HepG2 (cell line): ENCODE data around the gene UCN2. TPM values are rescaled to one million over a fixed set of nuclear protein-coding genes. Genes with fewer than 3 reads are reported as not detected.

Source experiments
- ADNP ChIP-seq: sonication (generic); formaldehyde crosslinking; IDR thresholded peaks from 2 replicates; pipeline ENCODE4 v1.4.0; 2020; ENCODE audit warnings: missing genetic modification reagents
- FOXK1 ChIP-seq: sonication (generic); formaldehyde crosslinking; IDR thresholded peaks from 2 replicates; pipeline ENCODE4 v1.4.0; 2020; ENCODE audit warnings: low read depth, missing genetic modification reagents, borderline replicate concordance
- GATAD2A ChIP-seq: IDR thresholded peaks from 2 replicates; pipeline ENCODE4 v1.6.1; 2016
- GTF2F1 ChIP-seq: fragments of 150-350 bp; IDR thresholded peaks from 2 replicates; pipeline ENCODE4 v1.6.1; 2014; ENCODE audit warnings: low read length
- TOPORS ChIP-seq: sonication (generic); formaldehyde crosslinking; IDR thresholded peaks from 2 replicates; pipeline ENCODE4 v1.8.0; 2023; ENCODE audit warnings: mild to moderate bottlenecking, missing genetic modification reagents
- ZNF546 ChIP-seq: sonication (generic); formaldehyde crosslinking; conservative IDR thresholded peaks from 2 replicates; pipeline ENCODE4 v1.8.1; 2023; ENCODE audit warnings: mild to moderate bottlenecking, missing genetic modification reagents
- ZNF746 ChIP-seq: sonication (generic); formaldehyde crosslinking; IDR thresholded peaks from 2 replicates; pipeline ENCODE4 v1.8.0; 2022; ENCODE audit warnings: mild to moderate bottlenecking, missing genetic modification reagents
- ZNF776 ChIP-seq: sonication (generic); formaldehyde crosslinking; IDR thresholded peaks from 2 replicates; pipeline ENCODE4 v1.4.0; 2020; ENCODE audit warnings: mild to moderate bottlenecking, missing genetic modification reagents
- ZNF780A ChIP-seq: sonication (generic); formaldehyde crosslinking; IDR thresholded peaks from 2 replicates; pipeline ENCODE4 v1.8.0; 2022; ENCODE audit warnings: mild to moderate bottlenecking, missing genetic modification reagents, moderate library complexity
- ZNF781 ChIP-seq: sonication (generic); formaldehyde crosslinking; IDR thresholded peaks from 2 replicates; pipeline ENCODE4 v1.5.1; 2020; ENCODE audit warnings: borderline replicate concordance, mild to moderate bottlenecking, missing genetic modification reagents; ENCODE audit errors: not compliant biosample characterization
- polyA plus RNA-seq, 8 experiments: library from polyadenylated mRNA; depleted of rRNA in 3 of 8; stranded (reverse) in 7 of 8; unstranded in 1 of 8; fragments of >200 nt; fragmentation: Illumina TruSeq in 4 of 8; extraction: Trizol in 4 of 8; gene quantifications; 2 replicates each; pipeline versions ENCODE4 v1.2.1 to v1.2.3, GENCODE V29; 2011 to 2016; ENCODE audit warnings: low read depth in 4 of 8, missing spikeins in 1 of 8, mixed read lengths in 1 of 8; ENCODE audit not compliant: insufficient read depth in 1 of 8
- total RNA-seq, 5 experiments: library from RNA; depleted of rRNA; stranded (reverse); fragments of >200 nt; fragmentation: Illumina TruSeq; extraction: Trizol; gene quantifications; 2 replicates each; pipeline ENCODE4 v1.2.3, GENCODE V29; 2016; ENCODE audit warnings: low read depth in 1 of 5
- TF ChIP-seq, protein P1 (sequence below): sonication (generic); formaldehyde crosslinking; conservative IDR thresholded peaks from 2 replicates; pipeline ENCODE4 v1.4.0; 2020; ENCODE audit warnings: missing genetic modification reagents
- TF ChIP-seq, protein P2 (sequence below): IDR thresholded peaks from 2 replicates; pipeline ENCODE4 v1.6.1; 2016; ENCODE audit warnings: missing compliant biosample characterization, missing genetic modification reagents, borderline replicate concordance
- TF ChIP-seq, protein P3 (sequence below): sonication (generic); formaldehyde crosslinking; IDR thresholded peaks from 2 replicates; pipeline ENCODE4 v1.9.0; 2021; ENCODE audit warnings: missing genetic modification reagents, borderline replicate concordance
- TF ChIP-seq, protein P4 (sequence below): IDR thresholded peaks from 2 replicates; pipeline ENCODE4 v1.6.1; 2016; ENCODE audit warnings: missing genetic modification reagents, missing compliant biosample characterization
- TF ChIP-seq, protein P5 (sequence below): sonication (generic); formaldehyde crosslinking; IDR thresholded peaks from 2 replicates; pipeline ENCODE4 v1.4.0; 2020; ENCODE audit warnings: missing genetic modification reagents
- TF ChIP-seq, protein P6 (sequence below): sonication (generic); formaldehyde crosslinking; IDR thresholded peaks from 2 replicates; pipeline ENCODE4 v1.4.0; 2020; ENCODE audit warnings: missing genetic modification reagents, borderline replicate concordance

The UCN2 gene
- total and polyA plus RNA-seq, 2 of the 13 experiments (the other 11 are each of a cell fraction or from before 2014, with no cell fraction given) = 0.07 to 1.5 TPM

DNA sequence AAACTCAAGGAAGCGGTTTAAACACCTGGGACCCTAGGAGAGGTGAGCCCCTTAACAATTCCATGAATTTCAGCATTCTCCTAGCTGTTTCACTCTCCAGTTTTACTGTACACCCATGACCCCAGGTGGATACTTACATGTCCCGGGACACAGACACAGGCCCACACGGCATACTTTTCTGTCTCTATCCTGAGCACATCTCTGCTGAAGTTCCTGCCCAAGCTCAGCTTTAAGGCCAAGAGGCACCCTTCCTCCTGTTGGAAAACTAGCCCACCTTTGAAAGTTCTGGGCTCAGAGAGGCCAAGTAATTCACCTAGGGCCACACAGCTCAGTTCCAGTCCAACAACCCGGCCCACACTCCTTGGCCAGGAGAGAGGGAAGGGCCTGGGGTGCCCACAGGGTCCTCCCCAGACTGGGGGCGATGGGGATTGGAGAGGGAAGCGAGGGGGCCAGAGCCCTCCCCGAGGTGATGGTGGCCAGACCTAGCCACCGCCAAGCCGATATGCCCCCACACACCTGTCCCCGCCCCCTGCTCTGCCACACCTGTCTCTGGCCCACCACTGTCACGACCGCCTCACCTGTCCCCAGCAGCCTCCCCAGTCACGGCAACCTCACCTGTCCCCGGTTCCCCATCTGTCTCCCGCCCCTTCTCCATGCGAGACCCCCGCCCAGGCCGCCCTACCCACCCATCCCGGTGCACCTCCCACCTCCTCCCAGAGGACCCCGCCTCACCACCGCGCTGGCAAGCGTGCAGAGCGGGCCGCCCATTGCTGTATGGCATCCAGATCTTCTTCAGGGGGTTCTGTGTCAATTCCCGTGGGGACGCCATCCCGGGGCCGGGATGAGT, 7.4 kb downstream of the UCN2 start (continued):
- TF ChIP-seq ZNF781 (CRISPR knock-in tag) (no peak), ZNF746 (CRISPR knock-in tag) (no peak), TOPORS (CRISPR knock-in tag) (0 out of 2 replicates have a peak, but pooled peaks have one; percentile 39), ZNF780A (CRISPR knock-in tag) (no peak), FOXK1 (no peak), ZNF776 (CRISPR knock-in tag) (no peak; the same call in 1 of the 2 replicates), ZNF546 (CRISPR knock-in tag) (no peak), GTF2F1 (no peak), ADNP (peak; percentile 60; the same call in 1 of the 2 replicates), GATAD2A (CRISPR knock-in tag) (no peak)
- TF ChIP-seq, protein P1, sequence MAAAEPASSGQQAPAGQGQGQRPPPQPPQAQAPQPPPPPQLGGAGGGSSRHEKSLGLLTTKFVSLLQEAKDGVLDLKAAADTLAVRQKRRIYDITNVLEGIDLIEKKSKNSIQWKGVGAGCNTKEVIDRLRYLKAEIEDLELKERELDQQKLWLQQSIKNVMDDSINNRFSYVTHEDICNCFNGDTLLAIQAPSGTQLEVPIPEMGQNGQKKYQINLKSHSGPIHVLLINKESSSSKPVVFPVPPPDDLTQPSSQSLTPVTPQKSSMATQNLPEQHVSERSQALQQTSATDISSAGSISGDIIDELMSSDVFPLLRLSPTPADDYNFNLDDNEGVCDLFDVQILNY = no peak
- TF ChIP-seq, protein P2, sequence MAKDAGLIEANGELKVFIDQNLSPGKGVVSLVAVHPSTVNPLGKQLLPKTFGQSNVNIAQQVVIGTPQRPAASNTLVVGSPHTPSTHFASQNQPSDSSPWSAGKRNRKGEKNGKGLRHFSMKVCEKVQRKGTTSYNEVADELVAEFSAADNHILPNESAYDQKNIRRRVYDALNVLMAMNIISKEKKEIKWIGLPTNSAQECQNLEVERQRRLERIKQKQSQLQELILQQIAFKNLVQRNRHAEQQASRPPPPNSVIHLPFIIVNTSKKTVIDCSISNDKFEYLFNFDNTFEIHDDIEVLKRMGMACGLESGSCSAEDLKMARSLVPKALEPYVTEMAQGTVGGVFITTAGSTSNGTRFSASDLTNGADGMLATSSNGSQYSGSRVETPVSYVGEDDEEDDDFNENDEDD = no peak
- TF ChIP-seq, protein P3, sequence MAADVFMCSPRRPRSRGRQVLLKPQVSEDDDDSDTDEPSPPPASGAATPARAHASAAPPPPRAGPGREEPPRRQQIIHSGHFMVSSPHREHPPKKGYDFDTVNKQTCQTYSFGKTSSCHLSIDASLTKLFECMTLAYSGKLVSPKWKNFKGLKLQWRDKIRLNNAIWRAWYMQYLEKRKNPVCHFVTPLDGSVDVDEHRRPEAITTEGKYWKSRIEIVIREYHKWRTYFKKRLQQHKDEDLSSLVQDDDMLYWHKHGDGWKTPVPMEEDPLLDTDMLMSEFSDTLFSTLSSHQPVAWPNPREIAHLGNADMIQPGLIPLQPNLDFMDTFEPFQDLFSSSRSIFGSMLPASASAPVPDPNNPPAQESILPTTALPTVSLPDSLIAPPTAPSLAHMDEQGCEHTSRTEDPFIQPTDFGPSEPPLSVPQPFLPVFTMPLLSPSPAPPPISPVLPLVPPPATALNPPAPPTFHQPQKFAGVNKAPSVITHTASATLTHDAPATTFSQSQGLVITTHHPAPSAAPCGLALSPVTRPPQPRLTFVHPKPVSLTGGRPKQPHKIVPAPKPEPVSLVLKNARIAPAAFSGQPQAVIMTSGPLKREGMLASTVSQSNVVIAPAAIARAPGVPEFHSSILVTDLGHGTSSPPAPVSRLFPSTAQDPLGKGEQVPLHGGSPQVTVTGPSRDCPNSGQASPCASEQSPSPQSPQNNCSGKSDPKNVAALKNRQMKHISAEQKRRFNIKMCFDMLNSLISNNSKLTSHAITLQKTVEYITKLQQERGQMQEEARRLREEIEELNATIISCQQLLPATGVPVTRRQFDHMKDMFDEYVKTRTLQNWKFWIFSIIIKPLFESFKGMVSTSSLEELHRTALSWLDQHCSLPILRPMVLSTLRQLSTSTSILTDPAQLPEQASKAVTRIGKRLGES = no peak
- TF ChIP-seq, protein P4, sequence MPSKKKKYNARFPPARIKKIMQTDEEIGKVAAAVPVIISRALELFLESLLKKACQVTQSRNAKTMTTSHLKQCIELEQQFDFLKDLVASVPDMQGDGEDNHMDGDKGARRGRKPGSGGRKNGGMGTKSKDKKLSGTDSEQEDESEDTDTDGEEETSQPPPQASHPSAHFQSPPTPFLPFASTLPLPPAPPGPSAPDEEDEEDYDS (CRISPR knock-in tag) = no peak
- TF ChIP-seq, protein P5, sequence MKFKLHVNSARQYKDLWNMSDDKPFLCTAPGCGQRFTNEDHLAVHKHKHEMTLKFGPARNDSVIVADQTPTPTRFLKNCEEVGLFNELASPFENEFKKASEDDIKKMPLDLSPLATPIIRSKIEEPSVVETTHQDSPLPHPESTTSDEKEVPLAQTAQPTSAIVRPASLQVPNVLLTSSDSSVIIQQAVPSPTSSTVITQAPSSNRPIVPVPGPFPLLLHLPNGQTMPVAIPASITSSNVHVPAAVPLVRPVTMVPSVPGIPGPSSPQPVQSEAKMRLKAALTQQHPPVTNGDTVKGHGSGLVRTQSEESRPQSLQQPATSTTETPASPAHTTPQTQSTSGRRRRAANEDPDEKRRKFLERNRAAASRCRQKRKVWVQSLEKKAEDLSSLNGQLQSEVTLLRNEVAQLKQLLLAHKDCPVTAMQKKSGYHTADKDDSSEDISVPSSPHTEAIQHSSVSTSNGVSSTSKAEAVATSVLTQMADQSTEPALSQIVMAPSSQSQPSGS (CRISPR knock-in tag) = no peak
- TF ChIP-seq, protein P6, sequence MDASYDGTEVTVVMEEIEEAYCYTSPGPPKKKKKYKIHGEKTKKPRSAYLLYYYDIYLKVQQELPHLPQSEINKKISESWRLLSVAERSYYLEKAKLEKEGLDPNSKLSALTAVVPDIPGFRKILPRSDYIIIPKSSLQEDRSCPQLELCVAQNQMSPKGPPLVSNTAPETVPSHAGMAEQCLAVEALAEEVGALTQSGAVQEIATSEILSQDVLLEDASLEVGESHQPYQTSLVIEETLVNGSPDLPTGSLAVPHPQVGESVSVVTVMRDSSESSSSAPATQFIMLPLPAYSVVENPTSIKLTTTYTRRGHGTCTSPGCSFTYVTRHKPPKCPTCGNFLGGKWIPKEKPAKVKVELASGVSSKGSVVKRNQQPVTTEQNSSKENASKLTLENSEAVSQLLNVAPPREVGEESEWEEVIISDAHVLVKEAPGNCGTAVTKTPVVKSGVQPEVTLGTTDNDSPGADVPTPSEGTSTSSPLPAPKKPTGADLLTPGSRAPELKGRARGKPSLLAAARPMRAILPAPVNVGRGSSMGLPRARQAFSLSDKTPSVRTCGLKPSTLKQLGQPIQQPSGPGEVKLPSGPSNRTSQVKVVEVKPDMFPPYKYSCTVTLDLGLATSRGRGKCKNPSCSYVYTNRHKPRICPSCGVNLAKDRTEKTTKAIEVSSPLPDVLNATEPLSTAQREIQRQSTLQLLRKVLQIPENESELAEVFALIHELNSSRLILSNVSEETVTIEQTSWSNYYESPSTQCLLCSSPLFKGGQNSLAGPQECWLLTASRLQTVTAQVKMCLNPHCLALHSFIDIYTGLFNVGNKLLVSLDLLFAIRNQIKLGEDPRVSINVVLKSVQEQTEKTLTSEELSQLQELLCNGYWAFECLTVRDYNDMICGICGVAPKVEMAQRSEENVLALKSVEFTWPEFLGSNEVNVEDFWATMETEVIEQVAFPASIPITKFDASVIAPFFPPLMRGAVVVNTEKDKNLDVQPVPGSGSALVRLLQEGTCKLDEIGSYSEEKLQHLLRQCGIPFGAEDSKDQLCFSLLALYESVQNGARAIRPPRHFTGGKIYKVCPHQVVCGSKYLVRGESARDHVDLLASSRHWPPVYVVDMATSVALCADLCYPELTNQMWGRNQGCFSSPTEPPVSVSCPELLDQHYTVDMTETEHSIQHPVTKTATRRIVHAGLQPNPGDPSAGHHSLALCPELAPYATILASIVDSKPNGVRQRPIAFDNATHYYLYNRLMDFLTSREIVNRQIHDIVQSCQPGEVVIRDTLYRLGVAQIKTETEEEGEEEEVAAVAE (CRISPR knock-in tag) = no peak
